ENCODE results near the gene GNAI1. TPM values are rescaled to one million over a fixed set of nuclear protein-coding genes. Genes with fewer than 3 reads are reported as not detected.
"Not testable (repeated sequence)": the region's sequence is repeated elsewhere in the genome, so short reads cannot be mapped to it uniquely, and the experiment has no call there.

The GNAI1 gene
- total RNA-seq, 4 donors from 2014 or later = 115 to 153 (median 120) TPM

DNA sequence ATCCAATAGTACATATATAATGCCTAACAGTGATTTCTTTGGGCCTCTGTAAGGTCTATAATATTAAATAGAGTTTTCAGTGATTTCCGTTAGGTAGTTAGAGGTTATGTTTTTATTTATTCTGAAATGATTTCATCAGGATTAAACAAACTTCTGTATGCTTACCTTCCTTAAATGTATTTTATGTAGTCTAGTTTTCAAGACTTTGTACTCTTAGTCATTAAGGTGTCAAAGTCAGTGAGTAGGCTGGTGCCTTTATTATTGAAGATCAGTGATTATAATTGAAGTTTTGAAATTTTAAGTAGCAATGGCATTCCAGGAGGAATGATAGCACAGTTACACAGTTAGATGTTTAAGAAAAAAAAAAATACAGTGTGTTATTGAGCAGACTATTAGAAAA is 20.7 kb downstream of the GNAI1 start:
- no peak for TF ChIP-seq POLR2A (IDR thresholded peaks at IDR 0.05)
- TF ChIP-seq, protein P1, sequence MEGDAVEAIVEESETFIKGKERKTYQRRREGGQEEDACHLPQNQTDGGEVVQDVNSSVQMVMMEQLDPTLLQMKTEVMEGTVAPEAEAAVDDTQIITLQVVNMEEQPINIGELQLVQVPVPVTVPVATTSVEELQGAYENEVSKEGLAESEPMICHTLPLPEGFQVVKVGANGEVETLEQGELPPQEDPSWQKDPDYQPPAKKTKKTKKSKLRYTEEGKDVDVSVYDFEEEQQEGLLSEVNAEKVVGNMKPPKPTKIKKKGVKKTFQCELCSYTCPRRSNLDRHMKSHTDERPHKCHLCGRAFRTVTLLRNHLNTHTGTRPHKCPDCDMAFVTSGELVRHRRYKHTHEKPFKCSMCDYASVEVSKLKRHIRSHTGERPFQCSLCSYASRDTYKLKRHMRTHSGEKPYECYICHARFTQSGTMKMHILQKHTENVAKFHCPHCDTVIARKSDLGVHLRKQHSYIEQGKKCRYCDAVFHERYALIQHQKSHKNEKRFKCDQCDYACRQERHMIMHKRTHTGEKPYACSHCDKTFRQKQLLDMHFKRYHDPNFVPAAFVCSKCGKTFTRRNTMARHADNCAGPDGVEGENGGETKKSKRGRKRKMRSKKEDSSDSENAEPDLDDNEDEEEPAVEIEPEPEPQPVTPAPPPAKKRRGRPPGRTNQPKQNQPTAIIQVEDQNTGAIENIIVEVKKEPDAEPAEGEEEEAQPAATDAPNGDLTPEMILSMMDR (IDR thresholded peaks at IDR 0.05) = no peak
- H3K4me3 ChIP-seq (ENCODE audit: low read depth, poor library complexity, severe bottlenecking) = no peak overlapping the region
- 93 to 95% methylated on average over 1 of the region's 1 CpG for WGBS, 2 donors
- DNase-seq (ENCODE audit: low spot score in 2 of 2) = no peak
- intact Hi-C loops (cut with DNase I; ENCODE audit: low total_unique reads) = no loop called here

DNA sequence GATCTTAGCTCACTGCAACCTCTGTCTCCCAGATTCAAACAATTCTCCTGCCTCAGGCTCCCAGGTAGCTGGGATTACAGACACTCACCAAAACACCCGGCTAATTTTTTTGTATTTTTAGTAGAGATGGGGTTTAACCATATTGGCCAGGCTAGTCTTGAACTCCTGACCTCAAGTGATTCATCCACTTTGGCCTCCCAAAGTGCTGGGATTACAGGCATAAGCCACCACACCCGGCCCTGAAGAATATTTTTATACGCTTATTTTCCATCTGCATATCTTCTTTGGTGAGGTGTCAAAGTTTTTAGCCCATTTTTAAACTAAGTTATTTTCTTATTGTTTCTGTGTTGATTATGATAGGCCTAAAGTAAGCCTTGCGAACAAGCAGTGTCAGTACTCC is 23.1 kb downstream of the GNAI1 start:
- intact Hi-C loops (cut with DNase I; ENCODE audit: low total_unique reads); H3K4me3 ChIP-seq (ENCODE audit: low read depth, poor library complexity, severe bottlenecking); DNase-seq (ENCODE audit: low spot score in 2 of 2): not testable (repeated sequence)
- WGBS, 2 donors = 58 to 62% methylated on average over 4 of the region's 4 CpGs

DNA sequence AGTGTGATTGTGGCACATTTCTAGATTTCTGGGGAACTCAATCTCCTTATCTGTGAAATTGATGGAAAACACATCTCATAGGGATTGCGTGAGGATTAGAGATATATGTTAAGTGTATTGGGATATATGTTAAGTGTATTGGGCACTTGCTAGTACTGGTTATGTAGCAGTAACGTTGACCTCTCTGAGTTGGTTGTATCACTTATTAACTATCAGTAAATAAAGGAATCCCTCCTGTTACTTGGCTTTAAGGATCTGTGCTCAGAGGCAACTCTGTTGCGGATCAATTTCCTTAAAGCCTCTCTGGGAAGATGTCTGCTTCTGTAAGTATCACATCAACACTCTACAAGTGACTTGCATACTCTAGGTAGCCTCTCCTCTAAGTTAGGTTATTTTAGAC is 25.2 kb downstream of the GNAI1 start:
- TF ChIP-seq, protein P1 (IDR thresholded peaks at IDR 0.05) = no peak
- TF ChIP-seq POLR2A (IDR thresholded peaks at IDR 0.05) = no peak
- intact Hi-C loops (cut with DNase I; ENCODE audit: low total_unique reads) = no loop called here
- 94 to 98% methylated on average over 3 of the region's 3 CpGs for WGBS, 2 donors
- no peak overlapping the region for H3K4me3 ChIP-seq (ENCODE audit: low read depth, poor library complexity, severe bottlenecking)
- DNase-seq (ENCODE audit: low spot score in 2 of 2) = no peak

DNA sequence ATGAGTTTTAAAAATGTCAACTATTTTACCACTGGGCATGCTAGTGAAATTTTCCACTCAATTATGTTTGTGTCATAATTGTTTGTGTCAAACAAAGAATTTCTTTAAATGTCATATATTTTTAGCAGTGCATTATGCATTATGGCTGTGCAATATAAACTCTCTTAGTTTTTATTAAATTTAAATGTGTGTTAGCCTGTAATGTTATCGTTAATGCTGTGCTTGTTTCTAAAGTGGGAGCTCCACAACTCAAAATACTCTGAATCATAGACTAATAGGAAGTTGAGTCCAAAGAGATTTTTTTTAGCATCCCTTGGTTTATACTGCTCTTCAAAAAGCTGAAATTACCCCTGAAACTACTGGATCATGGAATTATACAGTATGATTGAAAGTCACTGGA is 26.8 kb downstream of the GNAI1 start:
- DNase-seq (ENCODE audit: low spot score in 2 of 2) = no peak
- 43 to 61% methylated on average over 1 of the region's 1 CpG for WGBS, 2 donors
- intact Hi-C loops (cut with DNase I; ENCODE audit: low total_unique reads) = no loop called here
- H3K4me3 ChIP-seq (ENCODE audit: low read depth, poor library complexity, severe bottlenecking) = no peak overlapping the region
- TF ChIP-seq POLR2A (IDR thresholded peaks at IDR 0.05) = no peak
- TF ChIP-seq, protein P1 (IDR thresholded peaks at IDR 0.05) = no peak

DNA sequence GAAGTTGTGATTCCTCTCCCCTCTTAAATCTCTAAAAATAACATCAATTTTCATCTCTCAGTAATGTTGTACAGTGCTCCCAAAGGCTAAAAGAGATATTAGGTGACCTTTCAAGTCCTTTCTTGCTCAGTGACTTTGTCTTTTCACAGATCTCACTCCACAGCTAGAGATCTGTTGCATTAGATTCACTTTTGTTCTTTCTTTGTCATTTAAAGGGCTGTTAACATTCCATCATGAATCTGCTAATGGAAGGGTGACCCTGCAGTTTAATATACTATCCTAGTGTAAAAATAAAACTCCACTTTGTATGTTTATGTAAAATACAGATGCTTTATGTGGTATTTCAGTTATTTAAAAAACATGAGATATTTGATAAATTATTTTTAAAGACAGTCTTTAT is 30.5 kb downstream of the GNAI1 start:
- DNase-seq (ENCODE audit: low spot score in 2 of 2) = no peak
- no peak overlapping the region for H3K4me3 ChIP-seq (ENCODE audit: low read depth, poor library complexity, severe bottlenecking)
- intact Hi-C loops (cut with DNase I; ENCODE audit: low total_unique reads) = no loop called here
- TF ChIP-seq, protein P1 (IDR thresholded peaks at IDR 0.05) = no peak
- no peak for TF ChIP-seq POLR2A (IDR thresholded peaks at IDR 0.05)

DNA sequence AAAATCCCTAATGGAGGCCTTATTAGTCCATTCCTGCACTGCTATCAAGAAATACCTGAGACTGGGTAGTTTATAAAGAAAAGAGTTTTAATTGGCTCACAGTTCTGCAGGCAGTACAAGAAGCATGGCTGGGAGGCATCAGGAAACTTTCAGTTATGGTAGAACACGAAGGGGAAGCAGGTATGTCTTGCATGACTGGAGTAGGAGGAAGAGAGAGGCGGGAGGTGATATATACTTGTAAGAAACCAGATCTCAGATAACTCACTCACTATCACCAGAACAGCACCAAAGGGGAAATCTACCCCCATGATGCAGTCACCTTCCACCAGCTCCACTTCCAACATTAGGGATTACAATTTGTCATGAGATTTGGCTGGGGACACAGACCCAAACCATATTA is 35.8 kb downstream of the GNAI1 start:
- 81 to 82% methylated on average over 2 of the region's 2 CpGs for WGBS, 2 donors
- intact Hi-C loops (cut with DNase I; ENCODE audit: low total_unique reads) = no loop called here
- no peak for DNase-seq (ENCODE audit: low spot score in 2 of 2)
- TF ChIP-seq, protein P1 (IDR thresholded peaks at IDR 0.05) = no peak
- no peak for TF ChIP-seq POLR2A (IDR thresholded peaks at IDR 0.05)
- H3K4me3 ChIP-seq (ENCODE audit: low read depth, poor library complexity, severe bottlenecking) = no peak overlapping the region
